ENCODE measurements around the gene HIPK1.

DNA sequence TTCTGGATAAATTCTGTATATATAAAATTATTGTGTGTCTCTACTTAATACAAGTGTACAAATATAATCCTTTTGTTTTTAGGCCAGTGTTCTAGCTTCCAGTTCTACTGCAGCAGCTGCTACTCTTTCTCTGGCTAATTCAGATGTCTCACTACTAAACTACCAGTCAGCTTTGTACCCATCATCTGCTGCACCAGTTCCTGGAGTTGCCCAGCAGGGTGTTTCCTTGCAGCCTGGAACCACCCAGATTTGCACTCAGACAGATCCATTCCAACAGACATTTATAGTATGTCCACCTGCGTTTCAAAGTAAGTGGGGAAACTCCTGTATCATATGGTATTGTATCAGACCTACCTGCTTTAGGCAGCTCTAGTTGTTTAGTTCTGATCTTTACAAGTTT is 28.9 kb downstream of the HIPK1 start:
- TF ChIP-seq, protein P1, sequence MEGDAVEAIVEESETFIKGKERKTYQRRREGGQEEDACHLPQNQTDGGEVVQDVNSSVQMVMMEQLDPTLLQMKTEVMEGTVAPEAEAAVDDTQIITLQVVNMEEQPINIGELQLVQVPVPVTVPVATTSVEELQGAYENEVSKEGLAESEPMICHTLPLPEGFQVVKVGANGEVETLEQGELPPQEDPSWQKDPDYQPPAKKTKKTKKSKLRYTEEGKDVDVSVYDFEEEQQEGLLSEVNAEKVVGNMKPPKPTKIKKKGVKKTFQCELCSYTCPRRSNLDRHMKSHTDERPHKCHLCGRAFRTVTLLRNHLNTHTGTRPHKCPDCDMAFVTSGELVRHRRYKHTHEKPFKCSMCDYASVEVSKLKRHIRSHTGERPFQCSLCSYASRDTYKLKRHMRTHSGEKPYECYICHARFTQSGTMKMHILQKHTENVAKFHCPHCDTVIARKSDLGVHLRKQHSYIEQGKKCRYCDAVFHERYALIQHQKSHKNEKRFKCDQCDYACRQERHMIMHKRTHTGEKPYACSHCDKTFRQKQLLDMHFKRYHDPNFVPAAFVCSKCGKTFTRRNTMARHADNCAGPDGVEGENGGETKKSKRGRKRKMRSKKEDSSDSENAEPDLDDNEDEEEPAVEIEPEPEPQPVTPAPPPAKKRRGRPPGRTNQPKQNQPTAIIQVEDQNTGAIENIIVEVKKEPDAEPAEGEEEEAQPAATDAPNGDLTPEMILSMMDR (IDR thresholded peaks at IDR 0.05) = no peak
- no peak for TF ChIP-seq ZFX (IDR thresholded peaks at IDR 0.05; ENCODE audit: borderline replicate concordance)

All from 22Rv1 (cell line).